B cell (primary cell): Measurements from ENCODE around the gene LUC7L. TPM values are rescaled to one million over a fixed set of nuclear protein-coding genes. Genes with fewer than 3 reads are reported as not detected.

Experiments
- ATAC-seq: fragments of 200-7000 bp; cut with Tn5 transposase; one replicate; pipeline ENCODE4 v1.10.0; 2021; ENCODE audit warnings: low read depth, mild to moderate bottlenecking, moderate number of reproducible peaks, moderate library complexity
- CTCF ChIA-PET: fragments of 350-600 bp; sonication (Branson Sonifier 250); formaldehyde crosslinking; loops from one replicate; lab custom pipeline; 2021; ENCODE audit warnings: antibody characterized with exemption, inconsistent platforms; lab: Charles Lee
- POLR2A ChIA-PET: fragments of 350-600 bp; sonication (Branson Sonifier 250); formaldehyde crosslinking; loops from one replicate; lab custom pipeline; 2021; ENCODE audit warnings: antibody characterized with exemption; lab: Charles Lee
- DNase-seq: peaks from one replicate; pipeline ENCODE4 v3.0.0; 2013
- H2AFZ ChIP-seq: 2 replicates; pipeline ENCODE4 v1.6.1; 2012; ENCODE audit warnings: mild to moderate bottlenecking, low read depth, low read length; ENCODE audit not compliant: insufficient read depth, poor library complexity, severe bottlenecking
- H3K27ac ChIP-seq, 2 donors: 1 replicate in 1 of 2; 2 replicates in 1 of 2; pipeline ENCODE4 v1.5.1; 2012 to 2013; ENCODE audit warnings: low read length in 2 of 2, mild to moderate bottlenecking in 2 of 2, moderate library complexity in 1 of 2
- H3K27me3 ChIP-seq, 4 experiments: fragments of 200-600 bp in 1 of 4; sonication (generic) in 1 of 4; replicated peaks in 1 of 4; 1 replicate in 2 of 4; 2 replicates in 2 of 4; pipeline versions ENCODE4 v1.6.1 to v1.7.0; 2013 to 2016; ENCODE audit warnings: low read length in 3 of 4, mild to moderate bottlenecking in 2 of 4, mixed read lengths in 1 of 4, moderate library complexity in 1 of 4; ENCODE audit not compliant: insufficient read depth in 4 of 4, control insufficient read depth in 3 of 4; ENCODE audit errors: control extremely low read depth in 1 of 4
- H3K36me3 ChIP-seq, 2 experiments: replicated peaks in 1 of 2; 1 replicate in 1 of 2; 2 replicates in 1 of 2; pipeline versions ENCODE4 v1.6.1 to v1.7.1; 2013; ENCODE audit warnings: low read length in 1 of 2; ENCODE audit not compliant: insufficient read depth in 2 of 2, control insufficient read depth in 1 of 2; ENCODE audit errors: control extremely low read depth in 1 of 2, extremely low read depth in 1 of 2
- H3K4me1 ChIP-seq, 2 donors: fragments of 200-600 bp in 1 of 2; sonication (generic) in 1 of 2; 1 replicate in 1 of 2; 2 replicates in 1 of 2; pipeline versions ENCODE4 v1.5.1 to v1.6.1; 2013 to 2017; ENCODE audit warnings: low read length in 2 of 2; ENCODE audit not compliant: control insufficient read depth in 2 of 2, insufficient read depth in 2 of 2
- H3K4me2 ChIP-seq: replicated peaks from 2 replicates; pipeline ENCODE3; 2012; ENCODE audit warnings: mild to moderate bottlenecking, low read depth, low read length; ENCODE audit not compliant: poor library complexity, severe bottlenecking
- H3K4me3 ChIP-seq, 5 experiments: fragments of 200-600 bp in 1 of 5; sonication (generic) in 1 of 5; 1 replicate in 3 of 5; 2 replicates in 2 of 5; pipeline versions ENCODE4 v1.5.1 to v1.7.0; 2011 to 2016; ENCODE audit warnings: low read length in 4 of 5, mild to moderate bottlenecking in 4 of 5, low read depth in 2 of 5, control low read depth in 1 of 5, moderate library complexity in 1 of 5; ENCODE audit not compliant: insufficient read depth in 1 of 5; ENCODE audit errors: control extremely low read depth in 1 of 5, extremely low read depth in 1 of 5
- H3K79me2 ChIP-seq: fragments of 200-600 bp; sonication (generic); one replicate; pipeline ENCODE4 v1.6.0; 2016; ENCODE audit warnings: low read length; ENCODE audit not compliant: control insufficient read depth, insufficient read depth
- H3K9ac ChIP-seq: fragments of 200-600 bp; sonication (generic); 2 replicates; pipeline ENCODE4 v1.6.1; 2017; ENCODE audit warnings: mild to moderate bottlenecking, low read length, moderate library complexity
- H3K9me3 ChIP-seq, 3 donors: one replicate each; pipeline versions ENCODE4 v1.6.1 to v1.7.1; 2013; ENCODE audit warnings: low read length in 2 of 3; ENCODE audit not compliant: control insufficient read depth in 2 of 3, insufficient read depth in 1 of 3; ENCODE audit errors: control extremely low read depth in 1 of 3
- H4K20me1 ChIP-seq: 2 replicates; pipeline ENCODE4 v1.6.0; 2012; ENCODE audit warnings: mild to moderate bottlenecking, low read length; ENCODE audit not compliant: insufficient read depth, control insufficient read depth, poor library complexity, severe bottlenecking
- H3K27ac Mint-ChIP-seq: one replicate; pipeline ENCODE4 v1.8.0; 2021; ENCODE audit warnings: mixed read lengths
- H3K27me3 Mint-ChIP-seq: one replicate; pipeline ENCODE4 v1.8.0; 2021; ENCODE audit warnings: mixed read lengths
- H3K4me1 Mint-ChIP-seq: one replicate; pipeline ENCODE4 v1.8.0; 2021; ENCODE audit warnings: mixed read lengths
- H3K4me3 Mint-ChIP-seq: one replicate; pipeline ENCODE4 v1.8.0; 2021; ENCODE audit warnings: mixed read lengths
- H3K9me3 Mint-ChIP-seq: one replicate; pipeline ENCODE4 v1.8.0; 2022; ENCODE audit warnings: mixed read lengths; ENCODE audit not compliant: insufficient read depth
- EZH2 ChIP-seq: IDR thresholded peaks from 2 replicates; pipeline ENCODE4 v1.6.1; 2012; ENCODE audit warnings: borderline replicate concordance, low read depth, mild to moderate bottlenecking, moderate library complexity, low read length; ENCODE audit not compliant: insufficient read depth, poor library complexity, severe bottlenecking
- WGBS: methylation state at CpG from one replicate; pipeline ENCODE4 v1.1.5; 2013; ENCODE audit warnings: missing lambda C conversion rate; ENCODE audit not compliant: insufficient coverage; 5-methylcytosine and 5-hydroxymethylcytosine counted together
- intact Hi-C: fragments of 100-400 bp; cut with micrococcal nuclease; formaldehyde crosslinking; loops from one replicate; pipeline ENCODE4 v1.10.0; 2022
- polyA plus RNA-seq: library from polyadenylated mRNA; depleted of rRNA; stranded (reverse); fragments of >200 nt; gene quantifications from 2 replicates; pipeline ENCODE4 v1.2.3, GENCODE V29; 2012
- total RNA-seq, 2 donors: library from RNA; stranded (reverse); fragments of 120-200 nt in 1 of 2; gene quantifications; 1 replicate in 1 of 2; 2 replicates in 1 of 2; pipeline versions ENCODE4 v1.2.3 to v1.2.4, GENCODE V29; 2013 to 2022
- TF ChIP-seq, protein P1 (sequence below): fragments of 200-600 bp; IDR thresholded peaks from one replicate; pipeline ENCODE4 v1.8.0; 2022; ENCODE audit warnings: antibody characterized with exemption, mild to moderate bottlenecking

LUC7L gene
- total and polyA plus RNA-seq, 2 donors (not counting 1 experiment from before 2014, with no cell fraction given) = 148 to 181 TPM

- ATAC-seq (no peak), DNase-seq (no peak)
- CTCF ChIA-PET = interaction anchor here (0.9 kb wide), 1 partner anchor 19 kb away, joined by 3 read pairs; the partner anchor contains the start of gene FAM234A
- no peak overlapping the region for H3K9ac ChIP-seq
- Mint-ChIP-seq H3K9me3 (no peaks in the 10 kb centered on the region), H3K27ac (no peak overlapping the region), H3K4me3 (no peak overlapping the region), H3K4me1 (peaks cover 8% of the 10 kb centered on the region), H3K27me3 (no peaks in the 10 kb centered on the region)
- H3K4me1 ChIP-seq = peaks cover 9 to 17% of the 10 kb centered on the region in 2 donors
- intact Hi-C loops = no loop called here
- WGBS = 60% methylated on average over 6 of the region's 6 CpGs
- H2AFZ ChIP-seq = no peak overlapping the region
- POLR2A ChIA-PET = interaction anchor here (0.6 kb wide), 1 partner anchor 39 kb away, joined by 3 read pairs; no protein-coding TSS in a partner anchor
- no peak overlapping the region for H3K27ac ChIP-seq
- H3K36me3 ChIP-seq = peaks cover 0 to 22% of the 10 kb centered on the region in 2 experiments
- no peak overlapping the region for H3K4me2 ChIP-seq
- no peaks in the 10 kb centered on the region for H3K27me3 ChIP-seq
- H4K20me1 ChIP-seq = no peaks in the 10 kb centered on the region
- peaks cover 26% of the 10 kb centered on the region for H3K79me2 ChIP-seq
- H3K4me3 ChIP-seq = no peak overlapping the region
- TF ChIP-seq EZH2 = no peak
- TF ChIP-seq, protein P1, sequence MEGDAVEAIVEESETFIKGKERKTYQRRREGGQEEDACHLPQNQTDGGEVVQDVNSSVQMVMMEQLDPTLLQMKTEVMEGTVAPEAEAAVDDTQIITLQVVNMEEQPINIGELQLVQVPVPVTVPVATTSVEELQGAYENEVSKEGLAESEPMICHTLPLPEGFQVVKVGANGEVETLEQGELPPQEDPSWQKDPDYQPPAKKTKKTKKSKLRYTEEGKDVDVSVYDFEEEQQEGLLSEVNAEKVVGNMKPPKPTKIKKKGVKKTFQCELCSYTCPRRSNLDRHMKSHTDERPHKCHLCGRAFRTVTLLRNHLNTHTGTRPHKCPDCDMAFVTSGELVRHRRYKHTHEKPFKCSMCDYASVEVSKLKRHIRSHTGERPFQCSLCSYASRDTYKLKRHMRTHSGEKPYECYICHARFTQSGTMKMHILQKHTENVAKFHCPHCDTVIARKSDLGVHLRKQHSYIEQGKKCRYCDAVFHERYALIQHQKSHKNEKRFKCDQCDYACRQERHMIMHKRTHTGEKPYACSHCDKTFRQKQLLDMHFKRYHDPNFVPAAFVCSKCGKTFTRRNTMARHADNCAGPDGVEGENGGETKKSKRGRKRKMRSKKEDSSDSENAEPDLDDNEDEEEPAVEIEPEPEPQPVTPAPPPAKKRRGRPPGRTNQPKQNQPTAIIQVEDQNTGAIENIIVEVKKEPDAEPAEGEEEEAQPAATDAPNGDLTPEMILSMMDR = no peak
- H3K9me3 ChIP-seq = no peaks in the 10 kb centered on the region
Observed at GRCh38 chr16:253833-254232, 24.6 kb upstream of the LUC7L start.

DNA sequence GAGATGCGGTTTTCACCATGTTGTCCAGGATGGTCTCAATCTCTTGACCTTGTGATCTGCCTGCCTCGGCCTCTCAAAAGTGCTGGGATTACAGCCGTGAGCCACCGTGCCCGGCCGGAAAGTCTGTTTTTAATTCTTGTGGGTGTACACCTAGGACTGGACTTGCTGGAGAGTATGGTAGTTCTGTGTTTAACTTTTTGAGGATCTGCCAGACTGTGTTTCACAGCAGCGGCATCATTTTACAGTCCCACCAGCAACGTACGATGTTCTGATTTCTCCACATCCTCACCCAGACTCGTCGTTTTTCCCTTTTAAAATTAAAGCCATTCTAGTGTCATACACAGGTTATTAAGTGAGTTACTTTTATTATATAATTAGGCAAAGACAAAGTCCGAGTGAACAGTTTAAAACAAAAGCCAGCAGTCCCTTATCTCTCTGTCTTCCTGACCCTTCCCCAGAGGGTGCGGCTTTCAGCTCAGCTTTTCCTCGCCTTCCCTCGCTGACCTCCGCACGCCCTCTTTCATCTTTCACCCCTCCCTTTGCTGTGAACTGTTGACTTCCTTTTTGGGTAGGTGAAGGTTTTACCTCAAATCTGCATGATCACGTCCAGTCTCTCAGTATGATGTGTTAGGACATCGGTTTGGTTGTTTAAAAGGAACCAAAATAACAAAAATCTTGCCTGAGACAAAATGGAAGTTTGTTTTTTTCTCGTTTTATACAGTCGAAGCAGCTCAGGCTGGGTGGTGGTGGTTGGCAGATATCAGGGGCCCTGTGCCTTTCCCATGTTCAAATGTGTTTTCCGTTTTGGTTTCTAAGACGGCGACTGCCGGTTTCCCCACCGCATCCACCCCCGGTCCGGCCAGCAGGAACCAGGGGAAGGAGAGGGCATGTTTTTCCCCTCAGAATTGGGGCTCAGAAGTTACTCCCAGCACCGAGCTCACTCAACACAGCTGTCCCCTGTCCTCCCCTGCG lies 23.4 kb upstream of the LUC7L start:
- Histone ChIP-seq H3K36me3 (peaks cover 0 to 22% of the 10 kb centered on the region in 2 experiments), H3K9ac (peak overlapping the region; percentile 52), H3K27me3 (no peaks in the 10 kb centered on the region), H3K4me2 (peak overlapping the region; percentile 70), H3K27ac (peak overlapping the region; percentile 38 to 81), H3K4me1 (peaks cover 9 to 17% of the 10 kb centered on the region in 2 donors), H4K20me1 (no peaks in the 10 kb centered on the region), H3K9me3 (no peaks in the 10 kb centered on the region), H3K4me3 (peak overlapping the region in 3 of 5 experiments; percentile 15 to 33 (median 17)), H3K79me2 (peaks cover 36% of the 10 kb centered on the region), H2AFZ (peak overlapping the region; percentile 79)
- 43% methylated on average over 16 of the region's 30 CpGs for WGBS
- Mint-ChIP-seq H3K27ac (peak overlapping the region; percentile 68), H3K4me3 (peak overlapping the region; percentile 64), H3K9me3 (no peaks in the 10 kb centered on the region), H3K27me3 (no peaks in the 10 kb centered on the region), H3K4me1 (peaks cover 8% of the 10 kb centered on the region)
- ChIA-PET POLR2A (interaction anchor here (0.7 kb wide), 1 partner anchor 33 kb away, joined by 5 read pairs; no protein-coding TSS in a partner anchor), CTCF (no interaction called here)
- TF ChIP-seq EZH2 = no peak
- TF ChIP-seq, protein P1 = no peak
- DNase-seq (peak; percentile 40), ATAC-seq (peak; percentile 31)
- intact Hi-C loops = no loop called here
